Measurements from ENCODE around the gene ALG14. TPM values are rescaled to one million over a fixed set of nuclear protein-coding genes. Genes with fewer than 3 reads are reported as not detected.

ALG14 gene
- total and polyA plus RNA-seq, 2 of the 4 experiments (the other 2 are of a cell fraction): 1.7 to 2.0 TPM

GRCh38 chr1:95108792-95109191 lies 36.0 kb upstream of the ALG14 start:
- BruUV-seq (replicated peaks): no TSS peak
- H3K4ac ChIP-seq (ENCODE audit: low read depth, low read length): no peak overlapping the region
- no CpG with 5 or more reads among the region's 2 CpGs for WGBS, 2 experiments (ENCODE audit: extremely low coverage in 2 of 2, insufficient read length in 1 of 2)
- no peak overlapping the region for H3K56ac ChIP-seq (ENCODE audit: extremely low read depth, insufficient read depth, low read length)
- intact Hi-C loops (cut with micrococcal nuclease): no loop called here
- TF ChIP-seq FOS (IDR thresholded peaks at IDR 0.05; ENCODE audit: low read depth, low read length): no peak
- no peak for TF ChIP-seq RCOR1 (IDR thresholded peaks at IDR 0.05; ENCODE audit: insufficient replicate concordance, low read length)
- no peak for TF ChIP-seq POLR2A (IDR thresholded peaks at IDR 0.05; ENCODE audit: low read depth, low read length)
- no peak for TF ChIP-seq CEBPB (IDR thresholded peaks at IDR 0.05; ENCODE audit: low read depth, low read length)
- TF ChIP-seq MAFK (IDR thresholded peaks at IDR 0.05; ENCODE audit: low read depth, low read length): no peak
- TF ChIP-seq BHLHE40 (IDR thresholded peaks at IDR 0.05; ENCODE audit: low read depth, low read length): no peak
- no peak for TF ChIP-seq CHD1 (IDR thresholded peaks at IDR 0.05; ENCODE audit: low read depth, low read length)
- TF ChIP-seq RAD21 (IDR thresholded peaks at IDR 0.05; ENCODE audit: low read length): no peak
- no peaks in the 10 kb centered on the region for H3K9me3 ChIP-seq (ENCODE audit: control insufficient read depth, insufficient read depth, low read length)
- POLR2A ChIA-PET (ENCODE audit: unreplicated experiment): no interaction called here
- H3K23ac ChIP-seq (ENCODE audit: low read depth, low read length): no peak overlapping the region
- H2BK120ac ChIP-seq (ENCODE audit: low read depth, low read length): no peak overlapping the region
- H2BK20ac ChIP-seq (ENCODE audit: low read depth, low read length): no peak overlapping the region
- in situ Hi-C loops (cut with MboI; ENCODE audit: low sequenced_read_pairs): no loop called here
- no peak overlapping the region for H2BK15ac ChIP-seq (ENCODE audit: low read depth, low read length)
- H2AK5ac ChIP-seq (ENCODE audit: low read depth, low read length): no peak overlapping the region
- dilution Hi-C loops (cut with HindIII; ENCODE audit: low sequenced_read_pairs, unreplicated experiment): no loop called here
- H4K8ac ChIP-seq (ENCODE audit: low read depth in 2 of 2, low read length in 2 of 2): no peak overlapping the region
- no peaks in the 10 kb centered on the region for H3K36me3 ChIP-seq (ENCODE audit: control insufficient read depth, insufficient read depth, low read length)
- H4K5ac ChIP-seq (ENCODE audit: low read depth, low read length): no peak overlapping the region
- H3K27ac ChIP-seq (ENCODE audit: insufficient read depth, low read length): no peak overlapping the region
- H3K9ac ChIP-seq (ENCODE audit: low read depth, low read length): no peak overlapping the region
- H2AK9ac ChIP-seq (replicated peaks; ENCODE audit: low read depth, low read length, poor library complexity): no peak overlapping the region
- no peaks in the 10 kb centered on the region for H4K20me1 ChIP-seq (ENCODE audit: insufficient read depth, low read length)
- CTCF ChIA-PET: no interaction called here
- H3K79me1 ChIP-seq (ENCODE audit: low read depth in 1 of 2, low read length in 2 of 2): no peaks in the 10 kb centered on the region
- H3K4me1 ChIP-seq (ENCODE audit: control insufficient read depth, insufficient read depth, low read length): no peaks in the 10 kb centered on the region; the same call in 1 of the 2 replicates
- H2BK5ac ChIP-seq (ENCODE audit: low read depth, low read length, poor library complexity, severe bottlenecking): no peak overlapping the region
- no peak overlapping the region for H3K14ac ChIP-seq (replicated peaks; ENCODE audit: low read depth, low read length)
- ATAC-seq (ENCODE audit: low read depth) (no peak), DNase-seq (no peak)
- no peak overlapping the region for H4K91ac ChIP-seq (ENCODE audit: insufficient read depth, low read depth, low read length)
- 0 out of 2 replicates have a peak, but pooled peaks cover 2% of the 10 kb centered on the region for H3K9me1 ChIP-seq (ENCODE audit: insufficient read depth, low read length)
- peaks cover 2% of the 10 kb centered on the region for H3K27me3 ChIP-seq (ENCODE audit: control insufficient read depth, insufficient read depth, low read length)
- no peak overlapping the region for H3K4me2 ChIP-seq (ENCODE audit: low read depth, low read length)
- no peak overlapping the region for H3K18ac ChIP-seq (ENCODE audit: low read depth, low read length)
- H2AFZ ChIP-seq (replicated peaks; ENCODE audit: low read length, poor library complexity): no peak overlapping the region
- H3K4me3 ChIP-seq (ENCODE audit: insufficient read depth, low read depth, low read length): no peak overlapping the region
